HG03571 (cell line): ENCODE measurements around the gene TM4SF20.

Experiments used
- ATAC-seq: cut with Tn5 transposase; IDR thresholded peaks from one replicate; pipeline ENCODE4 v1.9.1; 2021; ENCODE audit not compliant: unreplicated experiment

Gene TM4SF20

GRCh38 chr2:227323818-227324217 is 55.3 kb downstream of the TM4SF20 start:
- ATAC-seq, result no peak

DNA sequence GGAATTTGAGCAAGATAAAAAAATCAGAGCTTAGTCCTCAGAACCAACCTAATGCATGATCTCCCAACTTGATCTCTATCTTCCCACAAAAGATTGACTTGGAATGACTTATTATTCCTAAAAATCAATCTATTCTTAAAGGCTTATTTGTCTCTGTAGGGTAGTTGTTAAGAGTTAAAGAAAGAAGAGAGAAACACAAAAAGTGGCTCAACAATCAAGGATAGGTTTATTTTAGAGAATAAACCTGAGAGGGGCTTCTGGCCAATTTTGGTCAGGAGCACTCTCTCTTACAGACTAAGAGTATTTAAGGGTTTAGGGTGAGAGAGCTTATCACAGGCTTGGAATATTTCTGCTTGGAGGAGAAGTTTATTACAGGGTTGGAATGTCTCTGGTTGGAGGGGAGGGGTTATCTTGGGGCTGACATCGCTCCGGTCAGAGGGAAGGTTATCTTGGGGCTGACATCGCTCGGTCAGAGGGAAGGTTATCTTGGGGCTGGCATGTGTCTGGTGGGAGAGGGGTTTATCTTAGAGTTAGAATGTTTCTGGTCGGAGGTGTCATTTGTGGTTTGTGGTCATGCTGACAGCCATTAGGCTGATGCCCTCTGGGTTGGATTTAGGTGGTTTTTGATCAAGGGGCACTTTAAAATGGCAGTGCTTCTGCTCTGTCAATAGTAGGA is 56.4 kb downstream of the TM4SF20 start:
- ATAC-seq, result no peak

- no peak for ATAC-seq
Measured at GRCh38 chr2:227320305-227321094, 58.6 kb downstream of the TM4SF20 start.

DNA sequence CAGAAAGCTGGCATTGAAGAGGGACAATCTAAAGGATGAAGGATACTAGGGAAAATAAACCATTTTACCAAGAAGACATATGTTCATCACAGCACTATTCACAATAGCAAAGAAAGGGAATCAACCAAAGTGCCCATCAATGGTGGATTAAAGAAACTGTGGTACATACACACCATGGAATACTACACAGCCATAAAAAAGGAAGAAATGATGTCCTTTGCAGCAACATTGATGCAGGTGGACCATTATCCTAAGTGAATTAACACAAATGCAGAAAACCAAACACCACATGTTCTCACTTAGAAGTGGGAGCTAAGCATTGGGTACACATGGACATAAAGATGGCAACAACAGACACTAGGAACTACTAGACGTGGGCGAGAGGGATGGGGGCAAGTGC is 61.3 kb downstream of the TM4SF20 start:
- no peak for ATAC-seq

- no peak for ATAC-seq
Measured at GRCh38 chr2:227313310-227313709, 65.8 kb downstream of the TM4SF20 start.

DNA sequence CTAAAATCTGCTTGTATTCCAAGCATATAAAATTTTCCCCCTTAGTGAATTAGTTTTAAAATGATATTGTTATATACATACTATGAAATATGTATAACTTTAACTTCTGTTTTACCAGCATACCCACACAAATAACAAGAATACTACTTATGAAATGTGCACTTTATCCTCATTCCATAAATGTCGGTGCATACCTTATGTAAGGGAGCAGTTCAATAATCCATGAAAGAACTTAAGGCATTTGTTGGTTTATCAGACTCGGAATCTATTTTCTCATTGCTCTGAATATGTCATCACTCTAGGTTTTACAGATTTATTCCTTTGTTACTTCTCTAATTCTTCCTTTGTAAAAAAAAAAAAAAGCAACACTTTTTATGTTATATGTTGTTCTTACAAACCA is 66.5 kb downstream of the TM4SF20 start:
- ATAC-seq, result no peak
